Measurements from ENCODE around the gene TMPRSS11B. TPM values are rescaled to one million over a fixed set of nuclear protein-coding genes. Genes with fewer than 3 reads are reported as not detected.

The TMPRSS11B gene, protein sequence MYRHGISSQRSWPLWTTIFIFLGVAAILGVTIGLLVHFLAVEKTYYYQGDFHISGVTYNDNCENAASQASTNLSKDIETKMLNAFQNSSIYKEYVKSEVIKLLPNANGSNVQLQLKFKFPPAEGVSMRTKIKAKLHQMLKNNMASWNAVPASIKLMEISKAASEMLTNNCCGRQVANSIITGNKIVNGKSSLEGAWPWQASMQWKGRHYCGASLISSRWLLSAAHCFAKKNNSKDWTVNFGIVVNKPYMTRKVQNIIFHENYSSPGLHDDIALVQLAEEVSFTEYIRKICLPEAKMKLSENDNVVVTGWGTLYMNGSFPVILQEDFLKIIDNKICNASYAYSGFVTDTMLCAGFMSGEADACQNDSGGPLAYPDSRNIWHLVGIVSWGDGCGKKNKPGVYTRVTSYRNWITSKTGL
- total RNA-seq (2021; ENCODE audit: unreplicated experiment) = not detected
- polyA plus RNA-seq (2012) = not detected in 2 replicates
- Bru-seq, nascent RNA = not detected
- not detected for BruChase-seq, experiment 1, labeled RNA remaining after a 6-hour chase
- percentile 7 among the genes with signal in this experiment for BruChase-seq, experiment 2, labeled RNA remaining after a 2-hour chase
- long read RNA-seq = 0 reads

DNA sequence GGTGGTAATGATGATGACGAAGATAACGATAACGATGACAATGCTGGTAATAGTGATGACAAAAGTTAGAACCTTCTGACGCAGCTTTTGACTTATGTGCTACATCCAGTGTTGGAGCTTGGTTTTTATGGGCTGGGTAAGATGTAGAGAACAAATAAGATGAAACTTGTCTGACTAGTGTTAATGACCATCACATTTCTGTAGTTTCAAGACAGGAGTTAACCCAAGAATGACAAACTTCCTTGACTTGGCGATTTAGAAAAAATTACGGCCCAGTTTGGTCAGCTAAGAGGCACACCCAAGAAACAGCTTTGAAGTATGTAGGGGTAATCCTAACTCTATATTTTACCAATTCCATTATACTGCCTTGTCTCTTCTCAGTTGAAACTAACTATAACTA lies at the start of gene TMPRSS11B:
TMPRSS11B (minus strand) TSS at position 101 of the 400 bp plus-strand sequence. CDS start 136 bp downstream, outside the sequence.
- TF ChIP-seq CBX3 (IDR thresholded peaks at IDR 0.05; ENCODE audit: low read depth) (no peak), RAD21 (IDR thresholded peaks at IDR 0.05; ENCODE audit: low read depth) (no peak), TCF7L2 (IDR thresholded peaks at IDR 0.05; ENCODE audit: borderline replicate concordance, extremely low read depth, insufficient read depth, insufficient read length) (no peak), ZBTB33 (IDR thresholded peaks at IDR 0.05; ENCODE audit: extremely low read depth, insufficient replicate concordance, low read length) (no peak), MAX (IDR thresholded peaks at IDR 0.05) (no peak), JUND (IDR thresholded peaks at IDR 0.05) (no peak), SIN3A (IDR thresholded peaks at IDR 0.05; ENCODE audit: low read depth) (no peak), FOSL1 (IDR thresholded peaks at IDR 0.05; ENCODE audit: low read depth) (no peak), ATF3 (IDR thresholded peaks at IDR 0.05) (no peak), ELF1 (IDR thresholded peaks at IDR 0.05; ENCODE audit: borderline replicate concordance, low read depth) (no peak), EZH2 (IDR thresholded peaks at IDR 0.05) (no peak), SP1 (IDR thresholded peaks at IDR 0.05; ENCODE audit: low read depth) (no peak), POLR2AphosphoS5 (IDR thresholded peaks at IDR 0.05; ENCODE audit: low read depth, low read length) (no peak), POLR2A (IDR thresholded peaks at IDR 0.05; ENCODE audit: borderline replicate concordance, extremely low read depth, insufficient read depth, insufficient read length) (no peak), REST (IDR thresholded peaks at IDR 0.05; ENCODE audit: low read depth) (no peak), YY1 (IDR thresholded peaks at IDR 0.05; ENCODE audit: extremely low read depth, insufficient replicate concordance, low read depth, low read length) (no peak), ZFX (IDR thresholded peaks at IDR 0.05) (no peak), EGR1 (IDR thresholded peaks at IDR 0.05; ENCODE audit: low read depth) (no peak)
- TF ChIP-seq, protein P1, sequence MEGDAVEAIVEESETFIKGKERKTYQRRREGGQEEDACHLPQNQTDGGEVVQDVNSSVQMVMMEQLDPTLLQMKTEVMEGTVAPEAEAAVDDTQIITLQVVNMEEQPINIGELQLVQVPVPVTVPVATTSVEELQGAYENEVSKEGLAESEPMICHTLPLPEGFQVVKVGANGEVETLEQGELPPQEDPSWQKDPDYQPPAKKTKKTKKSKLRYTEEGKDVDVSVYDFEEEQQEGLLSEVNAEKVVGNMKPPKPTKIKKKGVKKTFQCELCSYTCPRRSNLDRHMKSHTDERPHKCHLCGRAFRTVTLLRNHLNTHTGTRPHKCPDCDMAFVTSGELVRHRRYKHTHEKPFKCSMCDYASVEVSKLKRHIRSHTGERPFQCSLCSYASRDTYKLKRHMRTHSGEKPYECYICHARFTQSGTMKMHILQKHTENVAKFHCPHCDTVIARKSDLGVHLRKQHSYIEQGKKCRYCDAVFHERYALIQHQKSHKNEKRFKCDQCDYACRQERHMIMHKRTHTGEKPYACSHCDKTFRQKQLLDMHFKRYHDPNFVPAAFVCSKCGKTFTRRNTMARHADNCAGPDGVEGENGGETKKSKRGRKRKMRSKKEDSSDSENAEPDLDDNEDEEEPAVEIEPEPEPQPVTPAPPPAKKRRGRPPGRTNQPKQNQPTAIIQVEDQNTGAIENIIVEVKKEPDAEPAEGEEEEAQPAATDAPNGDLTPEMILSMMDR (IDR thresholded peaks at IDR 0.05 in 2 of 3, conservative IDR thresholded peaks at IDR 0.05 in 1 of 3; ENCODE audit: borderline replicate concordance in 1 of 3, insufficient read depth in 1 of 3, low read depth in 2 of 3, low read length in 2 of 3) = no peak
- Histone ChIP-seq H3K9me2 (ENCODE audit: insufficient read depth) (no peaks in the 10 kb centered on the region), H3K9ac (ENCODE audit: low read length) (no peak within 1 kb of the TSS), H3K4me2 (ENCODE audit: low read length) (no peak within 1 kb of the TSS), H3K36me3 (ENCODE audit: control insufficient read depth in 1 of 2, insufficient read depth in 2 of 2, low read length in 2 of 2) (no peaks in the 10 kb centered on the region), H3K27ac (ENCODE audit: low read depth, low read length) (no peak within 1 kb of the TSS), H3K4me1 (ENCODE audit: control insufficient read depth in 1 of 2, insufficient read depth in 2 of 2, low read length in 2 of 2) (no peaks in the 10 kb centered on the region), H3K79me2 (ENCODE audit: insufficient read depth, low read length) (no peaks in the 10 kb centered on the region), H3K27me3 (ENCODE audit: insufficient read depth, low read length) (no peaks in the 10 kb centered on the region), H4K20me1 (ENCODE audit: insufficient read depth) (no peaks in the 10 kb centered on the region), H3K4me3 (replicated peaks in 1 of 2; ENCODE audit: low read depth in 1 of 2, low read length in 2 of 2) (no peak within 1 kb of the TSS), H2AFZ (ENCODE audit: low read depth, low read length, poor library complexity, severe bottlenecking) (no peak within 1 kb of the TSS), H3K9me3 (ENCODE audit: control insufficient read depth in 1 of 2, insufficient read depth in 1 of 2, low read depth in 1 of 2, low read length in 2 of 2) (no peaks in the 10 kb centered on the region)
- POLR2A ChIA-PET = no interaction called here
- CTCF ChIA-PET = no interaction called here
- no TSS peak for BruUV-seq (replicated peaks)
- DNase-seq (ENCODE audit: low read depth, low spot score) (no peak), ATAC-seq (no peak)
- RAD21 ChIA-PET (ENCODE audit: low non-redundant PET in 1 of 2, low total read pairs in 2 of 2, uncharacterized antibody in 2 of 2, unreplicated experiment in 2 of 2) = no interaction called here
- intact Hi-C loops (cut with micrococcal nuclease) = no loop called here
